Osteocyte (in vitro differentiated cells): Measurements from ENCODE around the gene ZNF48. TPM values are rescaled to one million over a fixed set of nuclear protein-coding genes. Genes with fewer than 3 reads are reported as not detected.
A peak's percentile ranks its signal among the peaks of the same experiment; 100 is the strongest.

Experiments
- DNase-seq: peaks from one replicate; pipeline ENCODE4 v3.0.0; 2021; ENCODE audit warnings: mixed read lengths; ENCODE audit not compliant: unreplicated experiment; ENCODE audit errors: extremely low spot score
- H3K27ac Mint-ChIP-seq: one replicate; pipeline ENCODE4 v1.8.0; 2021; ENCODE audit warnings: mild to moderate bottlenecking, mixed read lengths; ENCODE audit not compliant: unreplicated experiment
- H3K27me3 Mint-ChIP-seq: one replicate; pipeline ENCODE4 v1.8.0; 2021; ENCODE audit warnings: mixed read lengths; ENCODE audit not compliant: unreplicated experiment
- H3K36me3 Mint-ChIP-seq: one replicate; pipeline ENCODE4 v1.8.0; 2021; ENCODE audit warnings: mixed read lengths; ENCODE audit not compliant: unreplicated experiment
- H3K4me1 Mint-ChIP-seq: one replicate; pipeline ENCODE4 v1.8.0; 2021; ENCODE audit warnings: mixed read lengths; ENCODE audit not compliant: unreplicated experiment
- H3K4me3 Mint-ChIP-seq: one replicate; pipeline ENCODE4 v1.8.0; 2021; ENCODE audit warnings: mild to moderate bottlenecking, moderate library complexity, mixed read lengths; ENCODE audit not compliant: unreplicated experiment
- H3K9me3 Mint-ChIP-seq: one replicate; pipeline ENCODE4 v1.8.0; 2021; ENCODE audit warnings: mixed read lengths; ENCODE audit not compliant: unreplicated experiment
- total RNA-seq: library from RNA; stranded (reverse); gene quantifications from 2 replicates; pipeline ENCODE4 v1.2.1, GENCODE V29; 2021
- TF ChIP-seq, protein P1 (sequence below): fragments of 200-600 bp; sonication (generic); IDR thresholded peaks from 2 replicates; pipeline ENCODE4 v1.5.0; 2021; ENCODE audit warnings: antibody characterized with exemption, mild to moderate bottlenecking, moderate library complexity

ZNF48 gene
- total RNA-seq, 1 donor from 2014 or later = 13.2 TPM

GRCh38 chr16:30350134-30350871 lies 44.9 kb upstream of the ZNF48 start:
- DNase-seq = no peak
- Mint-ChIP-seq H3K9me3 (no peaks in the 10 kb centered on the region), H3K4me1 (peaks cover 16% of the 10 kb centered on the region), H3K4me3 (no peak overlapping the region), H3K27ac (no peak overlapping the region), H3K36me3 (peaks cover 20% of the 10 kb centered on the region), H3K27me3 (no peaks in the 10 kb centered on the region)
- TF ChIP-seq, protein P1, sequence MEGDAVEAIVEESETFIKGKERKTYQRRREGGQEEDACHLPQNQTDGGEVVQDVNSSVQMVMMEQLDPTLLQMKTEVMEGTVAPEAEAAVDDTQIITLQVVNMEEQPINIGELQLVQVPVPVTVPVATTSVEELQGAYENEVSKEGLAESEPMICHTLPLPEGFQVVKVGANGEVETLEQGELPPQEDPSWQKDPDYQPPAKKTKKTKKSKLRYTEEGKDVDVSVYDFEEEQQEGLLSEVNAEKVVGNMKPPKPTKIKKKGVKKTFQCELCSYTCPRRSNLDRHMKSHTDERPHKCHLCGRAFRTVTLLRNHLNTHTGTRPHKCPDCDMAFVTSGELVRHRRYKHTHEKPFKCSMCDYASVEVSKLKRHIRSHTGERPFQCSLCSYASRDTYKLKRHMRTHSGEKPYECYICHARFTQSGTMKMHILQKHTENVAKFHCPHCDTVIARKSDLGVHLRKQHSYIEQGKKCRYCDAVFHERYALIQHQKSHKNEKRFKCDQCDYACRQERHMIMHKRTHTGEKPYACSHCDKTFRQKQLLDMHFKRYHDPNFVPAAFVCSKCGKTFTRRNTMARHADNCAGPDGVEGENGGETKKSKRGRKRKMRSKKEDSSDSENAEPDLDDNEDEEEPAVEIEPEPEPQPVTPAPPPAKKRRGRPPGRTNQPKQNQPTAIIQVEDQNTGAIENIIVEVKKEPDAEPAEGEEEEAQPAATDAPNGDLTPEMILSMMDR = no peak

DNA sequence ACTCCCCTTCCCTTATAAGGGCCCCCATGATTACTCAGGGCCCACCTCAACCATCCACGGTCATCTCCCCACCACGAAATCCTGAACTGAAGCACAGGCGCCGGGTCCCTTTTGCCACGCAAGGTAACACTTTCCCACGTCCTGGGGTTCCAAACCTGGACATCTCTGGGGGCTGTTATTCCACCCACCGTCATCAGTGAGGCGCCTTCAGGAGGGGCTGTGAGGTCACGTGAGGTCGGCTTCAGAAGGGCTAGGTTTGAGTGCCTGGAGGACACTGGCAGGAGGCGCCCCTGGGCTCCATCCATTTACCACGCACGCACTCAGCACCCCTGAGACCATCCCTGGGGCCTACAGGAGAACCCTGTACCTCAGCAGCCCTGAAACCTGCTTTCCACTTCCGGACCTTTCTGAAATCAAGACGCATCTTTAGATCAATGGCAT lies 44.2 kb upstream of the ZNF48 start:
- Mint-ChIP-seq H3K4me3 (no peak overlapping the region), H3K9me3 (no peaks in the 10 kb centered on the region), H3K27ac (no peak overlapping the region), H3K4me1 (peaks cover 19% of the 10 kb centered on the region), H3K27me3 (no peaks in the 10 kb centered on the region), H3K36me3 (peaks cover 20% of the 10 kb centered on the region)
- DNase-seq = no peak
- TF ChIP-seq, protein P1 = no peak

DNA sequence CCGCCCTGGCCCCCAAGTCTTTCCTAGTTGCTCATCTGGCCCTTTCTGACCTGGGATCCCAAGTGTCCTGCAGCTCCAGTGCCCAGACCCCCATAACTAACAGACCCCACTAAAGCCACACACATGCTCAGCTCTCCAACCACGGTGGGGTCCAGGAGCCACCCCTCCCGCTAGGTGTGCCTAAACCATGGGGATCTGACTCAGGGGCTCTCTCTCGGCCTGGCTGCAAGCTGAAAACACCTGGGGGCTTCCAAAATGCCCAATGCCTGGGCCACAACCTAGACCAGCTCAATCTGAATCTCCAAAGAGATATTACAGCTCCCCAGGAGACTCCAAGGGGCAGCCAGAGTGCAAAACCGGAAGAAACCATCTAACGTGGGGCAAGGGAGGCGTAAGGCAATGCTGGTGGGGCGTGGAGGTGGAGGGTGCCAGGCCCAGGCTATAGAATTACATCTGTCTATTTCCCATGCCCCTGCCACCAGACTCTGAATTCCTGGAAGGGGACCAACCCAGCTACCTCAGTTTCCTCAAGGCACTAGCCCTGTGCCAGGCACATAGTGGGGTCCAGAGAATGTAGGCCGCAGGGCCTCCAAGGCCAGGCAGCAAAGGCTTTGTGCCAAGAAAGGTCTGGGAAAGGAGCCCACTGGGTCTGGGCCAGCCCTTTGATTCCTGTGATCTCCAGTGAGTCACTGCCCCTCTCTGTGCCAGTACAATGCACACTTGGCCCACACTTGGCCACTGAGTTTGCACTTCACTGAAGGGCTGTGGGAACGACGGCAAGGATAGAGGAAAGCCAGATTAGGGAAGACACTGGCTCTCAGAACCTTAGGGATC lies 43.4 kb upstream of the ZNF48 start:
- TF ChIP-seq, protein P1 = no peak
- H3K4me1 Mint-ChIP-seq = peaks cover 23% of the 10 kb centered on the region
- H3K36me3 Mint-ChIP-seq = peaks cover 20% of the 10 kb centered on the region
- H3K9me3 Mint-ChIP-seq = no peaks in the 10 kb centered on the region
- H3K27me3 Mint-ChIP-seq = no peaks in the 10 kb centered on the region
- no peak overlapping the region for H3K4me3 Mint-ChIP-seq
- DNase-seq = no peak
- H3K27ac Mint-ChIP-seq = no peak overlapping the region

- Mint-ChIP-seq H3K27ac (no peak overlapping the region), H3K9me3 (no peaks in the 10 kb centered on the region), H3K27me3 (no peaks in the 10 kb centered on the region), H3K4me1 (peaks cover 23% of the 10 kb centered on the region), H3K4me3 (peak overlapping the region; percentile 47), H3K36me3 (peaks cover 26% of the 10 kb centered on the region)
- TF ChIP-seq, protein P1 = peak; percentile 20
- no peak for DNase-seq
Measured at GRCh38 chr16:30352488-30353401, 42.5 kb upstream of the ZNF48 start.
